GM15510 (cell line): Measurements from ENCODE around the gene FYCO1.

Experiments
- POLR2A ChIP-seq: IDR thresholded peaks from 3 replicates; pipeline ENCODE4 v1.6.1; 2011; ENCODE audit warnings: borderline replicate concordance; ENCODE audit not compliant: insufficient read length; ENCODE audit errors: extremely low read depth

FYCO1 gene

DNA sequence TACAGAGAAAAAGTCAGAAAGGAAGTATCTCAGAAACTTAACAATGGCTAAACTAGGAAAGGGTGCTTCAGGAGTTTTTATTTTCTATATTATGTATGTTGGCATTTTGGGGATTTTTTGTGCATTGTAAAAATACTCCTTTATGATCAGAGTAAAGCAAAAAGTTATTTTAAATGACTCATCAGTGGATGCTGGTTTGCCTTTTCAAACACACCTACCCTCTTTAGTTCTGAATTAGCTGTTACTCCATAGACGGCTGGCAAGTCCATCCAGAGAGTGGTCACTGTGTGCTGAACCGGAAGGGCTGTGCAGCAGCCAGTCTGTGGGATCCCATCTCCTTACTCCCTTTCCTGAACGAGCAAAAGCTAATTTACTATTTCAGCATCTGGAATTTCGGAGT is 108.3 kb downstream of the FYCO1 start:
- TF ChIP-seq POLR2A: no peak

GRCh38 chr3:45885979-45886705 is 109.5 kb downstream of the FYCO1 start, which contains the start of gene CCR9:
Gene CCR9, plus strand, starts transcription at chr3:45886543. Its CDS starts 8,391 bp downstream, at chr3:45894934.
- TF ChIP-seq POLR2A: no peak

DNA sequence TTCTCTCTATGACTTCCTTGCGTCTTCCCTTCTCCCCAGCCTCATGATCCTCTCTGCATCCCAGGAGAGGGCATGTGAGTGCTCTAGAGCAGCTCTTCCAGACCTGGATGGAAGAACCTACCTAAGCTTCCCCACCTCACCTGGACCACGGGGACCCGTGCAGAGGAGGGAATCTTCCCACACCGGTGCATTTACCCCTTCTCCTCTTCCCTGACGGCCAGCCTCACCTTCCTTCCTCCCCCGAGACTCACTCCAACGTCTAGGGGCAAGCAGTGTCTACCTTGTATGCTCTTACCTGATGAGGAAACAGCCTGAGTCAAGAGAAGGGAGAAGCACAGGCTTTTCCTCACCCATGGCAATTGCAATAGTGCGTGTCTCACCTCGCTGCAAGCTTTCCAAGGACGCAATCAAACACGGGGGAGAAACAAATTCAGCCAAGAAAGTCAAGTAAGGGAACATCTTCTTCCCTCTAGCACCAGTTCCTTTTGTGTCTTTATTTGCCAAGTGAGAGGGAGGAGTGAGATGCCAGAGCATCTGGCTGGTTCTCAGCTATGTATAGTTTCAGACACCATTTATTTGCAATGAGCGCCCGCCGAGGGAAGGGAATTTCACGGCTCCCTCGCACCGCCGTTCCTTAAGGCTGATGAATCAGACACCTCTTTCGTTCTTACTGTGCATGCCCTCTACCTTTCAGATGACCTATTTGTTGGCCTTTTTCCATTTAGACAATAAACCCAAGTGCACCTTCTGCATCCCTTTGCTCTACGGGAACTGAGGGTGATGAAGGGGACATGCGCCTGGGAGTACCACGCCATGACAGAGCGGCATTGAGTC is 111.0 kb downstream of the FYCO1 start:
- no peak for TF ChIP-seq POLR2A

GRCh38 chr3:45881078-45882022 is 114.3 kb downstream of the FYCO1 start:
- no peak for TF ChIP-seq POLR2A

GRCh38 chr3:45880725-45881077 is 114.9 kb downstream of the FYCO1 start:
- no peak for TF ChIP-seq POLR2A

- TF ChIP-seq POLR2A: no peak
These were observed 117.5 kb downstream of the FYCO1 start for GRCh38 chr3:45878124-45878523.

- TF ChIP-seq POLR2A: no peak
These were observed 120.8 kb downstream of the FYCO1 start for GRCh38 chr3:45874677-45875346.

- no peak for TF ChIP-seq POLR2A
These were observed 122.0 kb downstream of the FYCO1 start for GRCh38 chr3:45873638-45874037.

- TF ChIP-seq POLR2A: no peak
These were observed 122.6 kb downstream of the FYCO1 start for GRCh38 chr3:45873036-45873435.

DNA sequence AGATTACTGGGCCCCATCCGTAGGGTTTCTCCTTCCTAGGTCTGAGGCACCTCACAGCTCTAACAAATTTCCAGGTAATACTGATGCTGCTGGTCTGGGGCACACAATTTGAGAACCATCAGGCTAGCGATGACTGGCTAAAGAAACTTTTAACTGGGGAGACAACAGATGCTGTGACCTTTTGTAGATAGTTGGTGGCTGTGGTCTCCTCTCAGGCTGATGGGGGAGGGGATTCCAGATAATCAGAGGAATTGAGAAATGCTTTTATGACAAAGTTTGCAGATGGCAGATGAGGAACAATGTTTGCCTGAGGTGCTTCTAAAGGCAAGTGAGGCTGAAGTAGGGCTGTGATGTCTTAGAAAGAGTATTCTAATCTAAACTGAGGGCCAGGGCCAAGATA is 123.1 kb downstream of the FYCO1 start:
- TF ChIP-seq POLR2A: no peak

DNA sequence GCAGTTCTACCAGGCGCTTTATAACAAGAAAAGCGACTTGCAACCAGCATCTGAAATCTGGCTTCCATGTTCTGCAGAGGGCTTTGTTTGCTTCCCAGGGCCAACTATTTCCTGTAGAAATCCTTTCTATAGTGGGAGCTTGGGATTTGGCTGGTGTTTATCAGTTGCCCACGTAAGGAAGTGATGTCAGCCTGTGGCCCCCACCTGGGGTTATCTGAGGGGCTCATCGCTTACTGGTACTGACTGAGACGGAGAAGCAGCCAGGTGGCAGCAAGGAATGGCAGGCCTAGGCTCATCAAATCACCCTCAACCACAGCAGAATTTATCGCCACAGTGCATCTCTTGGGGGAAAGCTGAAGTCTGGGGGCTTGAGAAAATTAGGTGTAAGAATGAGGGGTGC is 123.8 kb downstream of the FYCO1 start:
- TF ChIP-seq POLR2A: no peak

GRCh38 chr3:45870099-45870498 is 125.5 kb downstream of the FYCO1 start:
- no peak for TF ChIP-seq POLR2A

- no peak for TF ChIP-seq POLR2A
These were observed 126.0 kb downstream of the FYCO1 start for GRCh38 chr3:45869638-45870037.

DNA sequence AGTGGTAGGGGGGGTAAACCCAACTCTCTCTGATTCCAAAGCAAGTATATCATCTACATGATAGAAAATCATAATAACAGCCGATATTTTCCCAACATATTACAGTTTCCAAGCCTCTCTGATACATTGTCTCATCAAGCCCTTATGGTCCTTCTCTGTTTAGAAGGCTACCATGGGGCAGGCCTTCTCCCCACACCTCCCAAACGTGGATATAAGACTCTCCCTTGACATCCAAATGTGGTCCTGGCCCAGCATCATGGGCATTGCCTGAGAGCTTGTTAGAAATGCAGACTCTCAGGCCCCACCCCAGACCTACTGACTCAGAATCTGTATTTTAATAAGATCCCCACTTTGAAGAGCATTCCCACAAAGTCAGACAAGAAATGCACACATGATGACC is 127.0 kb downstream of the FYCO1 start:
- TF ChIP-seq POLR2A: no peak
